HepG2 (cell line): ENCODE measurements around the gene B3GAT3. TPM values are rescaled to one million over a fixed set of nuclear protein-coding genes. Genes with fewer than 3 reads are reported as not detected.

Experiments
- BCL6 ChIP-seq: IDR thresholded peaks from 2 replicates; pipeline ENCODE4 v1.6.1; 2016; ENCODE audit warnings: missing genetic modification reagents, missing compliant biosample characterization
- CAMTA2 ChIP-seq: sonication (generic); formaldehyde crosslinking; IDR thresholded peaks from 2 replicates; pipeline ENCODE4 v1.4.0; 2020; ENCODE audit warnings: mild to moderate bottlenecking, missing genetic modification reagents, borderline replicate concordance
- GABPA ChIP-seq, 2 experiments: IDR thresholded peaks; 2 replicates each; pipeline ENCODE4 v1.6.1; 2011 to 2016; ENCODE audit warnings: low read depth in 2 of 2, low read length in 1 of 2, missing biosample characterization in 1 of 2, missing genetic modification characterization in 1 of 2
- GABPB1 ChIP-seq: IDR thresholded peaks from 2 replicates; pipeline ENCODE4 v1.6.1; 2016; ENCODE audit warnings: mild to moderate bottlenecking, missing genetic modification reagents, moderate library complexity, missing compliant biosample characterization
- NAIF1 ChIP-seq: sonication (generic); formaldehyde crosslinking; IDR thresholded peaks from 2 replicates; pipeline ENCODE4 v1.5.0; 2020; ENCODE audit warnings: mild to moderate bottlenecking, missing genetic modification reagents, borderline replicate concordance
- SRY ChIP-seq: sonication (generic); formaldehyde crosslinking; IDR thresholded peaks from 2 replicates; pipeline ENCODE4 v1.8.0; 2022; ENCODE audit warnings: mild to moderate bottlenecking, missing genetic modification reagents
- TP53 ChIP-seq: sonication (generic); formaldehyde crosslinking; conservative IDR thresholded peaks from 2 replicates; pipeline ENCODE4 v1.4.0; 2020; ENCODE audit warnings: missing genetic modification reagents
- YEATS4 ChIP-seq: sonication (generic); formaldehyde crosslinking; IDR thresholded peaks from 2 replicates; pipeline ENCODE4 v1.4.0; 2020; ENCODE audit warnings: missing genetic modification reagents, borderline replicate concordance
- ZEB1 ChIP-seq: IDR thresholded peaks from 2 replicates; pipeline ENCODE4 v1.6.1; 2012; ENCODE audit warnings: mild to moderate bottlenecking, low read depth, inconsistent platforms; ENCODE audit not compliant: insufficient replicate concordance
- ZFAT ChIP-seq: sonication (generic); formaldehyde crosslinking; conservative IDR thresholded peaks from 2 replicates; pipeline ENCODE4 v1.8.1; 2023; ENCODE audit warnings: missing genetic modification reagents, inconsistent platforms
- ZNF20 ChIP-seq: sonication (generic); formaldehyde crosslinking; IDR thresholded peaks from 2 replicates; pipeline ENCODE4 v1.4.0; 2020; ENCODE audit warnings: mild to moderate bottlenecking, moderate library complexity, missing genetic modification reagents
- ZNF350 ChIP-seq: sonication (generic); formaldehyde crosslinking; IDR thresholded peaks from 2 replicates; pipeline ENCODE4 v1.4.0; 2020; ENCODE audit warnings: mild to moderate bottlenecking, low read depth, missing genetic modification reagents, borderline replicate concordance
- ZNF431 ChIP-seq: sonication (generic); formaldehyde crosslinking; IDR thresholded peaks from 2 replicates; pipeline ENCODE4 v1.9.0; 2022; ENCODE audit warnings: missing genetic modification reagents, low read depth, mild to moderate bottlenecking, borderline replicate concordance
- ZNF83 ChIP-seq: sonication (generic); formaldehyde crosslinking; IDR thresholded peaks from 2 replicates; pipeline ENCODE4 v1.4.0; 2020; ENCODE audit warnings: missing genetic modification reagents, mild to moderate bottlenecking, borderline replicate concordance
- ZSCAN30 ChIP-seq: sonication (generic); formaldehyde crosslinking; IDR thresholded peaks from 2 replicates; pipeline ENCODE4 v1.5.0; 2020; ENCODE audit warnings: mild to moderate bottlenecking, missing genetic modification reagents
- polyA plus RNA-seq, 8 experiments: library from polyadenylated mRNA; depleted of rRNA in 3 of 8; stranded (reverse) in 7 of 8; unstranded in 1 of 8; fragments of >200 nt; fragmentation: Illumina TruSeq in 4 of 8; extraction: Trizol in 4 of 8; gene quantifications; 2 replicates each; pipeline versions ENCODE4 v1.2.1 to v1.2.3, GENCODE V29; 2011 to 2016; ENCODE audit warnings: low read depth in 4 of 8, missing spikeins in 1 of 8, mixed read lengths in 1 of 8; ENCODE audit not compliant: insufficient read depth in 1 of 8
- total RNA-seq, 5 experiments: library from RNA; depleted of rRNA; stranded (reverse); fragments of >200 nt; fragmentation: Illumina TruSeq; extraction: Trizol; gene quantifications; 2 replicates each; pipeline ENCODE4 v1.2.3, GENCODE V29; 2016; ENCODE audit warnings: low read depth in 1 of 5
- TF ChIP-seq, protein P1 (sequence below): sonication (generic); formaldehyde crosslinking; IDR thresholded peaks from 2 replicates; pipeline ENCODE4 v1.5.0; 2020; ENCODE audit warnings: mild to moderate bottlenecking, missing genetic modification reagents
- TF ChIP-seq, protein P2 (sequence below): sonication (generic); formaldehyde crosslinking; IDR thresholded peaks from 2 replicates; pipeline ENCODE4 v1.5.1; 2020; ENCODE audit warnings: missing genetic modification reagents, mild to moderate bottlenecking, borderline replicate concordance
- TF ChIP-seq, protein P3 (sequence below): sonication (generic); formaldehyde crosslinking; IDR thresholded peaks from 2 replicates; pipeline ENCODE4 v1.4.0; 2020; ENCODE audit warnings: mild to moderate bottlenecking, low read depth, missing genetic modification reagents
- TF ChIP-seq, protein P4 (sequence below): sonication (generic); formaldehyde crosslinking; IDR thresholded peaks from 2 replicates; pipeline ENCODE4 v1.8.0; 2022; ENCODE audit warnings: mild to moderate bottlenecking, missing genetic modification reagents, moderate library complexity
- TF ChIP-seq, protein P5 (sequence below): IDR thresholded peaks from 2 replicates; pipeline ENCODE4 v1.6.1; 2016; ENCODE audit warnings: missing compliant biosample characterization, missing genetic modification reagents, borderline replicate concordance
- TF ChIP-seq, protein P6 (sequence below): sonication (generic); formaldehyde crosslinking; IDR thresholded peaks from 2 replicates; pipeline ENCODE4 v1.4.0; 2020; ENCODE audit warnings: missing genetic modification reagents

B3GAT3 gene
- total and polyA plus RNA-seq, 2 of the 13 experiments (the other 11 are each of a cell fraction or from before 2014, with no cell fraction given): 21.3 to 26.1 TPM

- peak; percentile 84 for TF ChIP-seq GABPB1
- TF ChIP-seq ZNF350 (CRISPR knock-in tag): 0 out of 2 replicates have a peak, but pooled peaks have one; percentile 7
- TF ChIP-seq, protein P1, sequence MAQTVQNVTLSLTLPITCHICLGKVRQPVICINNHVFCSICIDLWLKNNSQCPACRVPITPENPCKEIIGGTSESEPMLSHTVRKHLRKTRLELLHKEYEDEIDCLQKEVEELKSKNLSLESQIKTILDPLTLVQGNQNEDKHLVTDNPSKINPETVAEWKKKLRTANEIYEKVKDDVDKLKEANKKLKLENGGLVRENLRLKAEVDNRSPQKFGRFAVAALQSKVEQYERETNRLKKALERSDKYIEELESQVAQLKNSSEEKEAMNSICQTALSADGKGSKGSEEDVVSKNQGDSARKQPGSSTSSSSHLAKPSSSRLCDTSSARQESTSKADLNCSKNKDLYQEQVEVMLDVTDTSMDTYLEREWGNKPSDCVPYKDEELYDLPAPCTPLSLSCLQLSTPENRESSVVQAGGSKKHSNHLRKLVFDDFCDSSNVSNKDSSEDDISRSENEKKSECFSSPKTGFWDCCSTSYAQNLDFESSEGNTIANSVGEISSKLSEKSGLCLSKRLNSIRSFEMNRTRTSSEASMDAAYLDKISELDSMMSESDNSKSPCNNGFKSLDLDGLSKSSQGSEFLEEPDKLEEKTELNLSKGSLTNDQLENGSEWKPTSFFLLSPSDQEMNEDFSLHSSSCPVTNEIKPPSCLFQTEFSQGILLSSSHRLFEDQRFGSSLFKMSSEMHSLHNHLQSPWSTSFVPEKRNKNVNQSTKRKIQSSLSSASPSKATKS (CRISPR knock-in tag): peak; percentile 82; the same call in 1 of the 2 replicates
- TF ChIP-seq GABPA (IDR thresholded peaks at IDR 0.05; ENCODE audit: low read depth, low read length): peak; percentile 74
- peak; percentile 75 for TF ChIP-seq GABPA (CRISPR knock-in tag; IDR thresholded peaks at IDR 0.05; ENCODE audit: low read depth)
- TF ChIP-seq YEATS4 (CRISPR knock-in tag): peak; percentile 77; the same call in 1 of the 2 replicates
- TF ChIP-seq NAIF1 (CRISPR knock-in tag): peak; percentile 71; the same call in 1 of the 2 replicates
- peak; percentile 73; the same call in 1 of the 2 replicates for TF ChIP-seq ZNF20 (CRISPR knock-in tag)
- peak; percentile 92; the same call in 1 of the 2 replicates for TF ChIP-seq ZSCAN30
- TF ChIP-seq, protein P2, sequence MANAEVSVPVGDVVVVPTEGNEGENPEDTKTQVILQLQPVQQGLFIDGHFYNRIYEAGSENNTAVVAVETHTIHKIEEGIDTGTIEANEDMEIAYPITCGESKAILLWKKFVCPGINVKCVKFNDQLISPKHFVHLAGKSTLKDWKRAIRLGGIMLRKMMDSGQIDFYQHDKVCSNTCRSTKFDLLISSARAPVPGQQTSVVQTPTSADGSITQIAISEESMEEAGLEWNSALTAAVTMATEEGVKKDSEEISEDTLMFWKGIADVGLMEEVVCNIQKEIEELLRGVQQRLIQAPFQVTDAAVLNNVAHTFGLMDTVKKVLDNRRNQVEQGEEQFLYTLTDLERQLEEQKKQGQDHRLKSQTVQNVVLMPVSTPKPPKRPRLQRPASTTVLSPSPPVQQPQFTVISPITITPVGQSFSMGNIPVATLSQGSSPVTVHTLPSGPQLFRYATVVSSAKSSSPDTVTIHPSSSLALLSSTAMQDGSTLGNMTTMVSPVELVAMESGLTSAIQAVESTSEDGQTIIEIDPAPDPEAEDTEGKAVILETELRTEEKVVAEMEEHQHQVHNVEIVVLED (CRISPR knock-in tag): peak; percentile 27; the same call in 1 of the 2 replicates
- TF ChIP-seq, protein P3, sequence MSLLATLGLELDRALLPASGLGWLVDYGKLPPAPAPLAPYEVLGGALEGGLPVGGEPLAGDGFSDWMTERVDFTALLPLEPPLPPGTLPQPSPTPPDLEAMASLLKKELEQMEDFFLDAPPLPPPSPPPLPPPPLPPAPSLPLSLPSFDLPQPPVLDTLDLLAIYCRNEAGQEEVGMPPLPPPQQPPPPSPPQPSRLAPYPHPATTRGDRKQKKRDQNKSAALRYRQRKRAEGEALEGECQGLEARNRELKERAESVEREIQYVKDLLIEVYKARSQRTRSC (CRISPR knock-in tag): no peak
- peak; percentile 77 for TF ChIP-seq SRY (CRISPR knock-in tag)
- 0 out of 2 replicates have a peak, but pooled peaks have one; percentile 5 for TF ChIP-seq BCL6
- 0 out of 2 replicates have a peak, but pooled peaks have one; percentile 44 for TF ChIP-seq ZFAT (CRISPR knock-in tag)
- TF ChIP-seq, protein P4, sequence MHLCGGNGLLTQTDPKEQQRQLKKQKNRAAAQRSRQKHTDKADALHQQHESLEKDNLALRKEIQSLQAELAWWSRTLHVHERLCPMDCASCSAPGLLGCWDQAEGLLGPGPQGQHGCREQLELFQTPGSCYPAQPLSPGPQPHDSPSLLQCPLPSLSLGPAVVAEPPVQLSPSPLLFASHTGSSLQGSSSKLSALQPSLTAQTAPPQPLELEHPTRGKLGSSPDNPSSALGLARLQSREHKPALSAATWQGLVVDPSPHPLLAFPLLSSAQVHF (CRISPR knock-in tag): no peak
- TF ChIP-seq, protein P5, sequence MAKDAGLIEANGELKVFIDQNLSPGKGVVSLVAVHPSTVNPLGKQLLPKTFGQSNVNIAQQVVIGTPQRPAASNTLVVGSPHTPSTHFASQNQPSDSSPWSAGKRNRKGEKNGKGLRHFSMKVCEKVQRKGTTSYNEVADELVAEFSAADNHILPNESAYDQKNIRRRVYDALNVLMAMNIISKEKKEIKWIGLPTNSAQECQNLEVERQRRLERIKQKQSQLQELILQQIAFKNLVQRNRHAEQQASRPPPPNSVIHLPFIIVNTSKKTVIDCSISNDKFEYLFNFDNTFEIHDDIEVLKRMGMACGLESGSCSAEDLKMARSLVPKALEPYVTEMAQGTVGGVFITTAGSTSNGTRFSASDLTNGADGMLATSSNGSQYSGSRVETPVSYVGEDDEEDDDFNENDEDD: peak; percentile 27; the same call in 1 of the 2 replicates
- TF ChIP-seq TP53: peak; percentile 78; the same call in 1 of the 2 replicates
- TF ChIP-seq ZNF431 (CRISPR knock-in tag): no peak
- TF ChIP-seq, protein P6, sequence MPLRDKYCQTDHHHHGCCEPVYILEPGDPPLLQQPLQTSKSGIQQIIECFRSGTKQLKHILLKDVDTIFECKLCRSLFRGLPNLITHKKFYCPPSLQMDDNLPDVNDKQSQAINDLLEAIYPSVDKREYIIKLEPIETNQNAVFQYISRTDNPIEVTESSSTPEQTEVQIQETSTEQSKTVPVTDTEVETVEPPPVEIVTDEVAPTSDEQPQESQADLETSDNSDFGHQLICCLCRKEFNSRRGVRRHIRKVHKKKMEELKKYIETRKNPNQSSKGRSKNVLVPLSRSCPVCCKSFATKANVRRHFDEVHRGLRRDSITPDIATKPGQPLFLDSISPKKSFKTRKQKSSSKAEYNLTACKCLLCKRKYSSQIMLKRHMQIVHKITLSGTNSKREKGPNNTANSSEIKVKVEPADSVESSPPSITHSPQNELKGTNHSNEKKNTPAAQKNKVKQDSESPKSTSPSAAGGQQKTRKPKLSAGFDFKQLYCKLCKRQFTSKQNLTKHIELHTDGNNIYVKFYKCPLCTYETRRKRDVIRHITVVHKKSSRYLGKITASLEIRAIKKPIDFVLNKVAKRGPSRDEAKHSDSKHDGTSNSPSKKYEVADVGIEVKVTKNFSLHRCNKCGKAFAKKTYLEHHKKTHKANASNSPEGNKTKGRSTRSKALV (CRISPR knock-in tag): peak; percentile 69; the same call in 1 of the 2 replicates
- TF ChIP-seq CAMTA2 (CRISPR knock-in tag): peak; percentile 55; the same call in 1 of the 2 replicates
- TF ChIP-seq ZEB1: no peak
- TF ChIP-seq ZNF83 (CRISPR knock-in tag): 0 out of 2 replicates have a peak, but pooled peaks have one; percentile 40
Measured at GRCh38 chr11:62601122-62601371, 20.7 kb downstream of the B3GAT3 start (continued).
